Spleen (tissue), 11 donors: ENCODE results near the gene CDK10. TPM values are rescaled to one million over a fixed set of nuclear protein-coding genes. Genes with fewer than 3 reads are reported as not detected.
"Not testable (repeated sequence)": the region's sequence is repeated elsewhere in the genome, so short reads cannot be mapped to it uniquely, and the experiment has no call there.

ENCODE experiments used
- DNase-seq: peaks from one replicate; pipeline ENCODE4 v3.0.0-alpha.2; 2020
- H3K27ac ChIP-seq, 8 donors: fragments of 200-600 bp; sonication (generic) in 7 of 8; 1 replicate in 4 of 8; 2 replicates in 4 of 8; pipeline versions ENCODE4 v1.5.0 to v1.8.0; 2016 to 2021; ENCODE audit warnings: inconsistent platforms in 4 of 8, mild to moderate bottlenecking in 4 of 8, moderate library complexity in 1 of 8
- H3K27me3 ChIP-seq, 7 donors: fragments of 200-600 bp; sonication (generic) in 6 of 7; replicated peaks in 1 of 7; 1 replicate in 4 of 7; 2 replicates in 3 of 7; pipeline versions ENCODE4 v1.5.0 to v1.8.0; 2016 to 2021; ENCODE audit warnings: inconsistent platforms in 3 of 7, mild to moderate bottlenecking in 1 of 7
- H3K36me3 ChIP-seq, 6 donors: fragments of 200-600 bp; sonication (generic) in 5 of 6; 1 replicate in 4 of 6; 2 replicates in 2 of 6; pipeline versions ENCODE4 v1.5.0 to v1.8.0; 2016 to 2021; ENCODE audit warnings: inconsistent platforms in 2 of 6
- H3K4me1 ChIP-seq, 6 donors: fragments of 200-600 bp; sonication (generic) in 5 of 6; 1 replicate in 3 of 6; 2 replicates in 3 of 6; pipeline versions ENCODE4 v1.5.0 to v1.8.0; 2016 to 2021; ENCODE audit warnings: inconsistent platforms in 3 of 6
- H3K4me3 ChIP-seq, 8 donors: fragments of 200-600 bp; sonication (generic) in 7 of 8; 1 replicate in 4 of 8; 2 replicates in 4 of 8; pipeline versions ENCODE4 v1.5.0 to v1.8.0; 2016 to 2021; ENCODE audit warnings: inconsistent platforms in 4 of 8, mild to moderate bottlenecking in 4 of 8, moderate library complexity in 2 of 8
- H3K9me3 ChIP-seq, 8 donors: fragments of 200-600 bp; sonication (generic) in 7 of 8; 1 replicate in 4 of 8; 2 replicates in 4 of 8; pipeline versions ENCODE4 v1.5.0 to v1.8.0; 2016 to 2021; ENCODE audit warnings: inconsistent platforms in 4 of 8
- CTCF ChIP-seq, 11 experiments: fragments of 200-600 bp in 7 of 11; fragments of 450-650 bp in 4 of 11; sonication (generic) in 4 of 11; IDR thresholded peaks in 8 of 11; conservative IDR thresholded peaks in 3 of 11; 1 replicate in 7 of 11; 2 replicates in 4 of 11; pipeline versions ENCODE4 v1.4.0 to v1.8.0; 2016 to 2021; ENCODE audit warnings: antibody characterized with exemption in 11 of 11, inconsistent platforms in 4 of 11, mild to moderate bottlenecking in 1 of 11
- POLR2A ChIP-seq, 3 donors: fragments of 450-650 bp; IDR thresholded peaks; one replicate each; pipeline ENCODE4 v1.5.1; 2017; ENCODE audit warnings: antibody characterized with exemption in 3 of 3, mild to moderate bottlenecking in 1 of 3
- POLR2AphosphoS5 ChIP-seq, 3 donors: sonication (generic); formaldehyde crosslinking; IDR thresholded peaks; one replicate each; pipeline ENCODE4 v1.5.1; 2017; ENCODE audit warnings: antibody characterized with exemption in 3 of 3
- WGBS, 5 donors: extraction: QIAGEN DNeasy Blood & Tissue Kit in 3 of 5; methylation state at CpG; one replicate each; pipeline versions ENCODE4 v1.1.5 to v1.1.7; 2013 to 2018; 5-methylcytosine and 5-hydroxymethylcytosine counted together
- intact Hi-C: fragments of 100-400 bp; cut with DNase I; formaldehyde crosslinking; loops from one replicate; pipeline ENCODE4 v1.15.0; 2023; ENCODE audit warnings: low total_unique reads
- polyA plus RNA-seq, 3 donors: library from polyadenylated mRNA; stranded (reverse); fragments of 200-250 nt; gene quantifications; one replicate each; pipeline ENCODE4 v1.2.1, GENCODE V29; 2013
- total RNA-seq, 7 donors: library from RNA; depleted of rRNA in 3 of 7; stranded (reverse); fragments of >200 nt in 3 of 7; fragmentation: NEBNext Ultra II Directional in 4 of 7; extraction: Animal tissue kit (Norgen Biotek cat#: 25700) in 4 of 7; gene quantifications; one replicate each; pipeline versions ENCODE4 v1.1.0 to v1.2.1, GENCODE V29; 2016 to 2021
- donor health status: healthy with polysubstance abuse.
- donor health status: DM: no; HTN: no; CAD: no; lungs with moderate emphysema.
- donor health status: DM: no; HTN: no; CAD: no.
- donor health status: Bipolar disorder and iron deficiency.
- donor health status: healthy.
- donor health status: DM: no; HTN: no; CAD: no.
- donor health status: DM: yes; HTN: yes; CAD: no.

The CDK10 gene
- total and polyA plus RNA-seq, 10 donors = 47.6 to 201 (median 78.6) TPM

- H3K27me3 ChIP-seq = no peaks in the 10 kb centered on the region
- H3K4me1 ChIP-seq = peaks cover 0 to 16% (median 8%) of the 10 kb centered on the region in 6 donors
- H3K4me3 ChIP-seq = no peak overlapping the region
- H3K27ac ChIP-seq = no peak overlapping the region
- intact Hi-C loops = no loop called here
- TF ChIP-seq POLR2A (IDR thresholded peaks at IDR 0.05) = no peak
- no peak for TF ChIP-seq CTCF (IDR thresholded peaks at IDR 0.05 in 8 of 11, conservative IDR thresholded peaks at IDR 0.05 in 3 of 11)
- no peak for TF ChIP-seq POLR2AphosphoS5 (IDR thresholded peaks at IDR 0.05)
- WGBS, 5 donors = 89 to 97% (median 90%) methylated on average over 10 of the region's 10 CpGs
- DNase-seq = no peak
- H3K9me3 ChIP-seq = peaks cover 0 to 6% (median 0%) of the 10 kb centered on the region in 8 donors
- H3K36me3 ChIP-seq = peaks cover 0 to 10% (median 0%) of the 10 kb centered on the region in 6 donors
Measured at GRCh38 chr16:89670496-89671431, 15.7 kb upstream of the CDK10 start.

- WGBS, 5 donors = 85 to 95% (median 92%) methylated on average over 4 of the region's 4 CpGs
- H3K27ac ChIP-seq, H3K4me3 ChIP-seq, intact Hi-C loops, H3K27me3 ChIP-seq, H3K9me3 ChIP-seq, DNase-seq: not testable (repeated sequence)
- peaks cover 0 to 10% (median 0%) of the 10 kb centered on the region in 6 donors for H3K36me3 ChIP-seq
- H3K4me1 ChIP-seq = peaks cover 0 to 16% (median 8%) of the 10 kb centered on the region in 6 donors
Measured at GRCh38 chr16:89671565-89671964, 14.9 kb upstream of the CDK10 start.

GRCh38 chr16:89672177-89672941 is 14.1 kb upstream of the CDK10 start:
- intact Hi-C loops = no loop called here
- Histone ChIP-seq H3K4me3 (no peak overlapping the region), H3K36me3 (peaks cover 0 to 10% (median 0%) of the 10 kb centered on the region in 6 donors), H3K27ac (no peak overlapping the region), H3K27me3 (no peaks in the 10 kb centered on the region), H3K4me1 (peaks cover 0 to 16% (median 8%) of the 10 kb centered on the region in 6 donors), H3K9me3 (peaks cover 0 to 6% (median under 1%) of the 10 kb centered on the region in 8 donors)
- 84 to 90% (median 88%) methylated on average over 16 of the region's 16 CpGs for WGBS, 5 donors
- DNase-seq = no peak
- TF ChIP-seq CTCF (IDR thresholded peaks at IDR 0.05 in 8 of 11, conservative IDR thresholded peaks at IDR 0.05 in 3 of 11) = no peak
- no peak for TF ChIP-seq POLR2A (IDR thresholded peaks at IDR 0.05)

GRCh38 chr16:89678258-89678657 is 8.2 kb upstream of the CDK10 start:
- Histone ChIP-seq H3K4me3 (no peak overlapping the region), H3K9me3 (peaks cover 0 to 26% (median 20%) of the 10 kb centered on the region in 8 donors), H3K4me1 (no peaks in the 10 kb centered on the region), H3K27ac (no peak overlapping the region), H3K27me3 (no peaks in the 10 kb centered on the region), H3K36me3 (no peaks in the 10 kb centered on the region)
- DNase-seq = no peak
- 90 to 100% (median 98%) methylated on average over 2 of the region's 2 CpGs for WGBS, 5 donors
- intact Hi-C loops = no loop called here
- no peak for TF ChIP-seq POLR2A (IDR thresholded peaks at IDR 0.05)
- no peak for TF ChIP-seq CTCF (IDR thresholded peaks at IDR 0.05 in 8 of 11, conservative IDR thresholded peaks at IDR 0.05 in 3 of 11)
- no peak for TF ChIP-seq POLR2AphosphoS5 (IDR thresholded peaks at IDR 0.05)
